Measurements from ENCODE around the gene ISM2.

The ISM2 gene

GRCh38 chr14:77469067-77469505 lies 29.5 kb downstream of the ISM2 start:
- Mint-ChIP-seq H3K4me3 (no peak overlapping the region), H3K9me3 (no peaks in the 10 kb centered on the region), H3K27ac (no peak overlapping the region), H3K36me3 (peaks cover 22% of the 10 kb centered on the region), H3K27me3 (no peaks in the 10 kb centered on the region), H3K4me1 (no peaks in the 10 kb centered on the region)
- no peak for DNase-seq (ENCODE audit: low spot score in 2 of 2)
- ATAC-seq (ENCODE audit: low read depth): no peak

DNA sequence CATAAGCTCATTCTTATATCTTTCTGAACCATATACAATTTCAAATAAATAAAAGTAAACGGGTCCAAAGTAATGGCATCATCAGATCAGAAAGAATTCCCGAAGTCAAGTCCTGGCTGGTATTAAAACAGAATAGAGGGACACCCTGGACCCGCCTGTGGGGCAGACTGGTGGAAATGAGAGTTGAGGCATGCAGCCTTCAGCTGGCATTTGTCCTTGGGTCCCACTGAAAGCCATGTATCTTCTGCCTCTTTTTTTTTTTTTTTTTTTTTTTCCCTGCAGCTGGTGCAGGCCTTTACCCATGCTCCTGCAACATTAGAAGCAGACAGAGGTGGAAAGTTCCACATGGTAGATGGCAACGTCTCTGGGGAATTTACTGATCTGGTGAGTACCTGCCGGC lies 30.8 kb downstream of the ISM2 start:
- DNase-seq (ENCODE audit: low spot score in 2 of 2): no peak
- Mint-ChIP-seq H3K27me3 (no peaks in the 10 kb centered on the region), H3K36me3 (peaks cover 26% of the 10 kb centered on the region), H3K4me3 (no peak overlapping the region), H3K27ac (no peak overlapping the region), H3K9me3 (no peaks in the 10 kb centered on the region), H3K4me1 (no peaks in the 10 kb centered on the region)
- no peak for ATAC-seq (ENCODE audit: low read depth)

GRCh38 chr14:77459072-77459723 lies 39.4 kb downstream of the ISM2 start:
- peaks cover 24% of the 10 kb centered on the region for H3K36me3 Mint-ChIP-seq

GRCh38 chr14:77458249-77458950 lies 40.2 kb downstream of the ISM2 start:
- Mint-ChIP-seq H3K4me1 (peaks cover 23% of the 10 kb centered on the region), H3K4me3 (peak overlapping the region; percentile 100), H3K9me3 (no peaks in the 10 kb centered on the region), H3K27ac (peak overlapping the region; percentile 98), H3K36me3 (peaks cover 22% of the 10 kb centered on the region), H3K27me3 (no peaks in the 10 kb centered on the region)
- DNase-seq (ENCODE audit: low spot score in 2 of 2) (peak; percentile 21 to 44), ATAC-seq (ENCODE audit: low read depth) (peak; percentile 19)

More at GRCh38 chr14:77459072-77459723, 39.4 kb downstream of the ISM2 start:
- Mint-ChIP-seq H3K27me3 (no peaks in the 10 kb centered on the region), H3K4me1 (peaks cover 23% of the 10 kb centered on the region), H3K4me3 (peak overlapping the region; percentile 100), H3K9me3 (no peaks in the 10 kb centered on the region), H3K27ac (peak overlapping the region; percentile 98)
- ATAC-seq (ENCODE audit: low read depth) (no peak), DNase-seq (ENCODE audit: low spot score in 2 of 2) (peak; percentile 33 to 42)

DNA sequence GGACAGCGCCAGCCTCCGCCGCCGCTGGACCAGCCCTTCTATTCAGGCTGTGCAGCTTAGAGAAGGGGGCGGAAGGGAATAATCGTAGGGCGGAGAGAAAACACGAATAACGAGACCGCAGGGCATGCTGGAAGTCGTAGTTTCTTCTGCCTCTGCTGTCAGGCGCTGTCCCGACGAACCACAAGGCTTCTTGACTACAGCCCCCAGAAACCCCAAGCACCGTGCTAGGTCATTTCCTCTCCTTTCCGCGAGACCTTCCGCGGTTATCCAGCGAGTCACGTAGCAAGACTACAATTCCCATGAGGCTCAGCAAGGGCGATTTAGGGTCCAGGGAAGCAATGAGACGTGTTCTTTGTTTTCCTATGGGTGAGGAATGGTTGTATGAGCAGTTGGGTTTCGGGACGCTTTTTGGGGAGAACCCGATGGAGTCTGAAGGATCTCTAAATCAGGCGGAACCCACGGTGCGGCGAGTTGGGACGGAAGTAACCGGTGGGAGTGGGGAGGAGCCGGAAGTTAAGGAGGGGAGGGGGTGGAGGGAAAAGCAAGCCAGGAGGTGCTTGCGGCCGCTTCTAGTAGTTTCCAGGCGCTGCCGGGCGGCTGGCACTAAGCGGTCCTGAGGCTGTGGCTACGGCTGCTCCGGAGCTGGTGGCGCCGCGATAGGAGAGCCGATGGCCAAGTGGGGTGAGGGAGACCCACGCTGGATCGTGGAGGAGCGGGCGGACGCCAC lies 40.9 kb downstream of the ISM2 start, which contains the start of the genes AHSA1 and VIPAS39:
Gene AHSA1 (plus strand): TSS at position 572 of the 727 bp plus-strand sequence. CDS start 97 bp downstream, at position 669.
Gene VIPAS39 (minus strand): TSS at position 80 of the 727 bp plus-strand sequence. CDS start 3,499 bp downstream, outside the sequence.
- peak; percentile 91 for ATAC-seq (ENCODE audit: low read depth)
- Mint-ChIP-seq H3K9me3 (no peaks in the 10 kb centered on the region), H3K27me3 (no peaks in the 10 kb centered on the region), H3K4me1 (peaks cover 23% of the 10 kb centered on the region), H3K27ac (peak within 1 kb of the TSS; percentile 98), H3K4me3 (peak within 1 kb of the TSS; percentile 100), H3K36me3 (peaks cover 24% of the 10 kb centered on the region)
- peak; percentile 85 to 90 for DNase-seq (ENCODE audit: low spot score in 2 of 2)

DNA sequence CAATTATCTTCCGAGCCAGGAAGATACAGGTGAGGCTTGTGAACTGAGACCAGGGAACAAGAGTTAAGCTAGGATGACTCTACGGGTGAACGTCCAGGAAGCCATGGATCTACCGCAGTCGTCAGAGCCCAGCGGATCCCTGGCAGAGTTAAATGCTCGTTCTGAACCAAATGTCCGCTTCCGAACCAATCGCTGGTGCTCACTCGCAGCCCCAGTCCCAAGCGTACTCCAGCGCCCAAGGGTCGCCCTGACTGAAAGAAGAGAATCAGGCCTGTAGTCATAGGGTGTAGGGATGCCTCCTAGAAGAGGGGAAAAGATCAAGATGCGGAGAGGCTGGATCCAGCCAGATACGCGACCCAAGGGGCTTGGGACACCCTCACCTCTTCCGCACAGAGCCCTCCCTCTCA lies 41.5 kb downstream of the ISM2 start:
- H3K4me1 Mint-ChIP-seq: peaks cover 23% of the 10 kb centered on the region
- H3K27ac Mint-ChIP-seq: peak overlapping the region; percentile 98
- H3K36me3 Mint-ChIP-seq: peaks cover 22% of the 10 kb centered on the region
- no peaks in the 10 kb centered on the region for H3K9me3 Mint-ChIP-seq
- peak; percentile 1 for ATAC-seq (ENCODE audit: low read depth)
- peak overlapping the region; percentile 100 for H3K4me3 Mint-ChIP-seq
- no peaks in the 10 kb centered on the region for H3K27me3 Mint-ChIP-seq
- no peak for DNase-seq (ENCODE audit: low spot score in 2 of 2)

- H3K27me3 Mint-ChIP-seq: no peaks in the 10 kb centered on the region
- H3K4me3 Mint-ChIP-seq: peak overlapping the region; percentile 100
- H3K27ac Mint-ChIP-seq: no peak overlapping the region
Observed at GRCh38 chr14:77455966-77456640, 42.5 kb downstream of the ISM2 start.

GRCh38 chr14:77442196-77442595 lies 56.4 kb downstream of the ISM2 start:
- no peak for ATAC-seq (ENCODE audit: low read depth)
- Mint-ChIP-seq H3K4me1 (no peaks in the 10 kb centered on the region), H3K4me3 (no peak overlapping the region), H3K36me3 (peaks cover 30% of the 10 kb centered on the region), H3K9me3 (no peaks in the 10 kb centered on the region), H3K27me3 (no peaks in the 10 kb centered on the region), H3K27ac (no peak overlapping the region)
- no peak for DNase-seq (ENCODE audit: low spot score in 2 of 2)

More at GRCh38 chr14:77455966-77456640, 42.5 kb downstream of the ISM2 start:
- peaks cover 23% of the 10 kb centered on the region for H3K4me1 Mint-ChIP-seq
- ATAC-seq (ENCODE audit: low read depth) (no peak), DNase-seq (ENCODE audit: low spot score in 2 of 2) (no peak)
- no peaks in the 10 kb centered on the region for H3K9me3 Mint-ChIP-seq
- peaks cover 22% of the 10 kb centered on the region for H3K36me3 Mint-ChIP-seq

GRCh38 chr14:77439861-77440260 lies 58.8 kb downstream of the ISM2 start:
- Mint-ChIP-seq H3K27me3 (no peaks in the 10 kb centered on the region), H3K9me3 (no peaks in the 10 kb centered on the region), H3K4me3 (no peak overlapping the region), H3K27ac (no peak overlapping the region), H3K36me3 (peaks cover 42% of the 10 kb centered on the region), H3K4me1 (no peaks in the 10 kb centered on the region)
- DNase-seq (ENCODE audit: low spot score in 2 of 2) (no peak), ATAC-seq (ENCODE audit: low read depth) (no peak)

GRCh38 chr14:77438596-77438995 lies 60.0 kb downstream of the ISM2 start:
- Mint-ChIP-seq H3K4me3 (no peak overlapping the region), H3K36me3 (peaks cover 47% of the 10 kb centered on the region)
- ATAC-seq (ENCODE audit: low read depth): no peak

DNA sequence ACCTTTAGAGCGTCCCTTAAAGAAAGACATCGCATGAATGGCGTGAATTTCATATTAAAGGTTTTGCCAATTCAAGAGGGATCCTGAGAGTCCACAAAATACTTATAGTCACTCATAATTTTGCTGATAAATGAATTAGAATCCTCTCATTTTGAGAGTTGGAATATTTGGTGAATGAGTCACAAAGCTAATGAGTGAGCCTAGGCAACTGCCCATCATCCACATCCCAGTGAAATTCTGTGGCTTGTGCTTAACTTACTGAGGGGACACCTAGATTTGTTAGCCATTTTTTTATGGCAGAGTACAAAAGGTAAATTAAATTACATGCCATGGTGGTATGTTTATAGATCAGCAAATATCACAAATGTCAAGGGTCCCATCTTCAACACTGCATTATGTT lies 62.6 kb downstream of the ISM2 start:
- no peak overlapping the region for H3K27ac Mint-ChIP-seq
- H3K27me3 Mint-ChIP-seq: no peaks in the 10 kb centered on the region
- DNase-seq (ENCODE audit: low spot score in 2 of 2): no peak
- ATAC-seq (ENCODE audit: low read depth): no peak
- no peaks in the 10 kb centered on the region for H3K4me1 Mint-ChIP-seq
- no peaks in the 10 kb centered on the region for H3K9me3 Mint-ChIP-seq
- no peak overlapping the region for H3K4me3 Mint-ChIP-seq
- H3K36me3 Mint-ChIP-seq: peaks cover 39% of the 10 kb centered on the region

More at GRCh38 chr14:77438596-77438995, 60.0 kb downstream of the ISM2 start:
- Mint-ChIP-seq H3K9me3 (no peaks in the 10 kb centered on the region), H3K27me3 (no peaks in the 10 kb centered on the region), H3K27ac (no peak overlapping the region), H3K4me1 (no peaks in the 10 kb centered on the region)
- no peak for DNase-seq (ENCODE audit: low spot score in 2 of 2)

GRCh38 chr14:77426396-77426795 lies 72.2 kb downstream of the ISM2 start:
- H3K4me3 Mint-ChIP-seq: no peak overlapping the region
- no peak overlapping the region for H3K27ac Mint-ChIP-seq
- peaks cover 76% of the 10 kb centered on the region for H3K36me3 Mint-ChIP-seq
- H3K9me3 Mint-ChIP-seq: peaks cover 2% of the 10 kb centered on the region
- ATAC-seq (ENCODE audit: low read depth) (no peak), DNase-seq (ENCODE audit: low spot score in 2 of 2) (no peak)
- no peaks in the 10 kb centered on the region for H3K27me3 Mint-ChIP-seq
- no peaks in the 10 kb centered on the region for H3K4me1 Mint-ChIP-seq

- Mint-ChIP-seq H3K9me3 (peaks cover 5% of the 10 kb centered on the region), H3K4me1 (no peaks in the 10 kb centered on the region), H3K27ac (no peak overlapping the region), H3K27me3 (no peaks in the 10 kb centered on the region), H3K36me3 (peaks cover 73% of the 10 kb centered on the region), H3K4me3 (no peak overlapping the region)
- ATAC-seq (ENCODE audit: low read depth) (no peak), DNase-seq (ENCODE audit: low spot score in 2 of 2) (no peak)
Observed at GRCh38 chr14:77424862-77425261, 73.8 kb downstream of the ISM2 start.
